DMS 273 treated with DMSO at 0.1 percent for 48 hours (cell line): Measurements from ENCODE around the gene PRKAA2.

Experiments used
- DNase-seq: peaks from one replicate; lab custom pipeline; 2025; lab: John Stamatoyannopoulos, UW

Gene PRKAA2

DNA sequence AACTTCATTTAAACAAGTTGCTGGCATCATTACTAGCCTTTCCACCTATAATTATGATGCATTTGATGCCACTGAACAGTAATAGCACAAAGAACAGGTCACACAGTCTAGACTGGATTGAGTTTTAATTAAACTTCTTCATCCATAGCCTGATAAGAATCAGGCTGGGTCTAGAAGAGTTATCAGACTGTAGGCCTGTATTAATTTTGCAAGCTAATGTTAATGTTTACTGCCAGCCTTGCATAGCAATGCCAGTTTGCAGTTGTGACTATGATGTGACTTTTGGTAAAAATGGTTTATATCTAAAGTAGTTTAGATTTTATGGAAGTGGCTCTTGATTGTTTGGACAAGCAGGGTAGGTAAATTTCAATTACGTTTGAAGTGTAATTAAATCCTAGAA, 68.0 kb downstream of the PRKAA2 start:
- DNase-seq = no peak

GRCh38 chr1:56715156-56715555, 70.0 kb downstream of the PRKAA2 start:
- no peak for DNase-seq

GRCh38 chr1:56719171-56719570, 74.1 kb downstream of the PRKAA2 start:
- no peak for DNase-seq

- DNase-seq = no peak
Measured at GRCh38 chr1:56726706-56727105, 81.6 kb downstream of the PRKAA2 start.

DNA sequence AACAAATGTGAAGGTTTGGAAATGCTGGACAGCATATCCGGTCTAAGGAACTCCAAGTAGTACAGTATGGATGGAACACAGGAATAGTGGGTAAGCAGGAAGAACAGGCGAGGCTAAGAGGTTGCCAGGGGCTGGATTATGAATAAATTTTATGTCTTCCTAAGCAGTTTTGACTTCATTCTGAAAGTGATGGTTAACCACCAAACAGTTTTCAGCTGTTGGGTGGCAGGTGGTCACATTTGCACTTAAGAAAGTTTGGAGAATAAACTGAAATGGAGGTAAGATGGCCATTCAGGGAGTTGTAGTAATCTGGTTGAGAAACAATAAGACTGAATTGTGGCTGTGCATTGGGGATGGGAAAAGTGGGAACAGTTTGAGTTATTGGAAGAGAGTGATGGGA, 83.8 kb downstream of the PRKAA2 start:
- no peak for DNase-seq

DNA sequence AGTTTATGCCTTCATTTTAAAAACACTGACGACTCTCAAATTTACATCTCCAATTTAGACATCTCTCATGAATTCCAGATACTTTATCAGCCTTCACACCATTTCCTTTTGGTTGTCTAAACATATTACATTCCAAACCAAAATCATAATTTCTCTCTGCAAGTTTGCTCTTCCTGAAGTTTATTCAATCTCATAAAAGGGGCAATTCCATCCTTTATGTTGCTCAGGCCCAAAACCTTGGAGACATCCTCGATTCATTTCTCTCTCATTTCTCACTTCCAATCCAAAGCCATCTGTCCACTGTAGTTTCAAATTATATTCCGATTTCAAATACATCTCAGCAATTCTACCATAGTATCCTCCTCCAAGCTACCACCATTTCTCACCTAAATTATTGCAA, 100.1 kb downstream of the PRKAA2 start:
- DNase-seq = no peak

- no peak for DNase-seq
Measured at GRCh38 chr1:56754708-56755479, 109.8 kb downstream of the PRKAA2 start.

DNA sequence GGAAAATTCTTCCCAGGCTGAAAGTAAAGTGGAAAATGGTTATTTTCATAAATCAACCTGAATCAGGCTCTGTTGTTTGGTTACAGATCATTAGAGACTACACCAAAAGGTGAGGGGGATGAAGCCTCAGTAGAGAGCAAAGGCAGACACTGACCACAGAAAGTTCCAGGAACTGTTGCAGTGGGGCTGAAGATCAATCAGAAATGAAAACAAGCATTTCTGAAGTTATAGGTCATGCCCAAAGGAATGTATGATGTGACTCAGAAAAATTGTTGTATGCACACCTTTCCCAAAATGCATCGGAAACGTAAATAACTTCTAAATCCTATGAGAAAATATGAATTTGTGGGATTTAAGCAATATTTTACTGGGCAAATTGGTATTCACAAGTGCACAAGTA, 110.8 kb downstream of the PRKAA2 start:
- DNase-seq = no peak

DNA sequence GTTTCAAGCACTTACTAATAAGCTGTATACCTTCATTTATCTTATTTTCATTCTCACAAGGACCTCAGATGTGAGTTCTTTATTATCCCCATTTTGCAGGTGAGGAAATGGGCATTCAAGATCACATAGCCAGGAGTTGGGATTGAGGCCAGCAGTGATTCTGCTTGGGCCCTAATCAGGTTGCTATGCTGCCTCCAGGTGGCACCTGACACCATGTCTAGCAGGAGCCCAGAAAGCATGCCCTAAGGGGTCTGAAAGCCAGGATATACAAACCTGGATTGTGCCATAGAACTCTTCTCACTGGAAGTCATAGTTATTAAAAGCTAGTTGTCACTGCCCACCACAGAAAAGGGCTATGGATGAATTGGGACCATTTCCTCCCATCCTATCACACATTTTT, 113.0 kb downstream of the PRKAA2 start:
- DNase-seq = no peak

- DNase-seq = no peak
Measured at GRCh38 chr1:56758794-56759193, 113.7 kb downstream of the PRKAA2 start.
